ENCODE data around the gene TRAF3IP3. TPM values are rescaled to one million over a fixed set of nuclear protein-coding genes. Genes with fewer than 3 reads are reported as not detected.

TRAF3IP3 gene
- total RNA-seq, 1 donor from 2014 or later = not detected

- H3K9me3 Mint-ChIP-seq (ENCODE audit: unreplicated experiment) = no peaks in the 10 kb centered on the region
- DNase-seq (ENCODE audit: extremely low spot score, unreplicated experiment) = no peak
- H3K36me3 Mint-ChIP-seq (ENCODE audit: unreplicated experiment) = no peaks in the 10 kb centered on the region
- H3K27me3 Mint-ChIP-seq (ENCODE audit: unreplicated experiment) = peaks cover 15% of the 10 kb centered on the region
- peaks cover 12% of the 10 kb centered on the region for H3K4me1 Mint-ChIP-seq (ENCODE audit: unreplicated experiment)
- no peak overlapping the region for H3K4me3 Mint-ChIP-seq (ENCODE audit: unreplicated experiment)
- TF ChIP-seq CTCF (IDR thresholded peaks at IDR 0.05) = no peak
- peak overlapping the region; percentile 27 for H3K27ac Mint-ChIP-seq (ENCODE audit: unreplicated experiment)
These were observed 13.3 kb upstream of the TRAF3IP3 start for GRCh38 chr1:209742409-209743144.

GRCh38 chr1:209743145-209743482 is 12.7 kb upstream of the TRAF3IP3 start:
- peaks cover 13% of the 10 kb centered on the region for H3K27me3 Mint-ChIP-seq (ENCODE audit: unreplicated experiment)
- no peak overlapping the region for H3K4me3 Mint-ChIP-seq (ENCODE audit: unreplicated experiment)
- H3K36me3 Mint-ChIP-seq (ENCODE audit: unreplicated experiment) = no peaks in the 10 kb centered on the region
- H3K27ac Mint-ChIP-seq (ENCODE audit: unreplicated experiment) = peak overlapping the region; percentile 27
- H3K9me3 Mint-ChIP-seq (ENCODE audit: unreplicated experiment) = no peaks in the 10 kb centered on the region
- TF ChIP-seq CTCF (IDR thresholded peaks at IDR 0.05) = no peak
- peaks cover 16% of the 10 kb centered on the region for H3K4me1 Mint-ChIP-seq (ENCODE audit: unreplicated experiment)
- DNase-seq (ENCODE audit: extremely low spot score, unreplicated experiment) = no peak

- no peak overlapping the region for H3K27ac Mint-ChIP-seq (ENCODE audit: unreplicated experiment)
- DNase-seq (ENCODE audit: extremely low spot score, unreplicated experiment) = no peak
These were observed 9.2 kb upstream of the TRAF3IP3 start for GRCh38 chr1:209746451-209747165.

GRCh38 chr1:209747580-209748262 is 8.1 kb upstream of the TRAF3IP3 start:
- peak; percentile 89 for DNase-seq (ENCODE audit: extremely low spot score, unreplicated experiment)
- Mint-ChIP-seq H3K27me3 (ENCODE audit: unreplicated experiment) (peaks cover 33% of the 10 kb centered on the region), H3K4me3 (ENCODE audit: unreplicated experiment) (no peak overlapping the region), H3K4me1 (ENCODE audit: unreplicated experiment) (peaks cover 26% of the 10 kb centered on the region), H3K36me3 (ENCODE audit: unreplicated experiment) (no peaks in the 10 kb centered on the region), H3K27ac (ENCODE audit: unreplicated experiment) (no peak overlapping the region), H3K9me3 (ENCODE audit: unreplicated experiment) (no peaks in the 10 kb centered on the region)
- TF ChIP-seq CTCF (IDR thresholded peaks at IDR 0.05) = peak; percentile 61

More at GRCh38 chr1:209746451-209747165, 9.2 kb upstream of the TRAF3IP3 start:
- H3K4me1 Mint-ChIP-seq (ENCODE audit: unreplicated experiment) = peaks cover 27% of the 10 kb centered on the region
- no peaks in the 10 kb centered on the region for H3K36me3 Mint-ChIP-seq (ENCODE audit: unreplicated experiment)
- peaks cover 24% of the 10 kb centered on the region for H3K27me3 Mint-ChIP-seq (ENCODE audit: unreplicated experiment)
- H3K4me3 Mint-ChIP-seq (ENCODE audit: unreplicated experiment) = no peak overlapping the region
- TF ChIP-seq CTCF (IDR thresholded peaks at IDR 0.05) = no peak
- H3K9me3 Mint-ChIP-seq (ENCODE audit: unreplicated experiment) = no peaks in the 10 kb centered on the region

- Mint-ChIP-seq H3K27me3 (ENCODE audit: unreplicated experiment) (peaks cover 36% of the 10 kb centered on the region), H3K9me3 (ENCODE audit: unreplicated experiment) (no peaks in the 10 kb centered on the region), H3K27ac (ENCODE audit: unreplicated experiment) (no peak overlapping the region), H3K4me3 (ENCODE audit: unreplicated experiment) (no peak overlapping the region), H3K4me1 (ENCODE audit: unreplicated experiment) (peaks cover 17% of the 10 kb centered on the region), H3K36me3 (ENCODE audit: unreplicated experiment) (no peaks in the 10 kb centered on the region)
- DNase-seq (ENCODE audit: extremely low spot score, unreplicated experiment) = no peak
- no peak for TF ChIP-seq CTCF (IDR thresholded peaks at IDR 0.05)
These were observed 7.2 kb upstream of the TRAF3IP3 start for GRCh38 chr1:209748620-209749019.
